ENCODE data around the gene ENKD1. TPM values are rescaled to one million over a fixed set of nuclear protein-coding genes. Genes with fewer than 3 reads are reported as not detected.
A peak's percentile ranks its signal among the peaks of the same experiment; 100 is the strongest.

The ENKD1 gene
- total RNA-seq, 1 experiment from 2014 or later, result 12.8 TPM

GRCh38 chr16:67667817-67668494, 1.4 kb upstream of the ENKD1 start:
- BruUV-seq (replicated peaks), result no TSS peak
- H3K4me3 Mint-ChIP-seq (ENCODE audit: unreplicated experiment), result no peak overlapping the region
- H3K36me3 Mint-ChIP-seq (ENCODE audit: insufficient read depth, unreplicated experiment), result peaks cover 4% of the 10 kb centered on the region
- H3K9me3 Mint-ChIP-seq (ENCODE audit: unreplicated experiment), result no peaks in the 10 kb centered on the region
- POLR2A ChIA-PET, result interaction anchor here (0.6 to 1.6 kb wide), 4 partner anchors 96 to 147 kb away, joined by 3 to 5 read pairs (median 4); no protein-coding TSS in a partner anchor
- DNase-seq (ENCODE audit: unreplicated experiment), result peak; percentile 82
- peak; percentile 63 for TF ChIP-seq CTCF (IDR thresholded peaks at IDR 0.05; ENCODE audit: unreplicated experiment)
- peaks cover 7% of the 10 kb centered on the region for H3K4me1 Mint-ChIP-seq (ENCODE audit: insufficient read depth, unreplicated experiment)
- H3K27me3 Mint-ChIP-seq (ENCODE audit: insufficient read depth, unreplicated experiment), result no peaks in the 10 kb centered on the region
- intact Hi-C loops (cut with micrococcal nuclease), result loop anchor here (1.0 kb wide), 2 partner anchors 106 to 147 kb away; partner anchors contain the start of gene CTCF
- CTCF ChIA-PET, result interaction anchor here (0.5 to 6.9 kb wide), 21 partner anchors 9 to 825 kb away, joined by 3 to 57 read pairs (median 3); partner anchors contain the start of gene GFOD2
- H3K27ac Mint-ChIP-seq (ENCODE audit: low read depth, unreplicated experiment), result no peak overlapping the region

- Mint-ChIP-seq H3K4me3 (ENCODE audit: unreplicated experiment) (peak overlapping the region; percentile 72), H3K9me3 (ENCODE audit: unreplicated experiment) (no peaks in the 10 kb centered on the region), H3K27ac (ENCODE audit: low read depth, unreplicated experiment) (no peak overlapping the region), H3K4me1 (ENCODE audit: insufficient read depth, unreplicated experiment) (peaks cover 4% of the 10 kb centered on the region), H3K27me3 (ENCODE audit: insufficient read depth, unreplicated experiment) (no peaks in the 10 kb centered on the region), H3K36me3 (ENCODE audit: insufficient read depth, unreplicated experiment) (peaks cover 4% of the 10 kb centered on the region)
- DNase-seq (ENCODE audit: unreplicated experiment), result no peak
- ChIA-PET POLR2A (interaction anchor here (0.6 to 1.6 kb wide), 4 partner anchors 95 to 146 kb away, joined by 3 to 5 read pairs (median 4); no protein-coding TSS in a partner anchor), CTCF (interaction anchor here (0.6 to 6.9 kb wide), 15 partner anchors 9 to 825 kb away, joined by 3 to 57 read pairs (median 4); partner anchors contain the start of gene GFOD2)
- no TSS peak for BruUV-seq (replicated peaks)
- no peak for TF ChIP-seq CTCF (IDR thresholded peaks at IDR 0.05; ENCODE audit: unreplicated experiment)
- intact Hi-C loops (cut with micrococcal nuclease), result no loop called here
These were observed 885 bp upstream of the ENKD1 start for GRCh38 chr16:67667453-67667816.

- Mint-ChIP-seq H3K4me1 (ENCODE audit: insufficient read depth, unreplicated experiment) (no peaks in the 10 kb centered on the region), H3K9me3 (ENCODE audit: unreplicated experiment) (no peaks in the 10 kb centered on the region), H3K4me3 (ENCODE audit: unreplicated experiment) (peak overlapping the region; percentile 72), H3K27me3 (ENCODE audit: insufficient read depth, unreplicated experiment) (no peaks in the 10 kb centered on the region), H3K36me3 (ENCODE audit: insufficient read depth, unreplicated experiment) (peaks cover 4% of the 10 kb centered on the region), H3K27ac (ENCODE audit: low read depth, unreplicated experiment) (peak overlapping the region; percentile 46)
- TF ChIP-seq CTCF (IDR thresholded peaks at IDR 0.05; ENCODE audit: unreplicated experiment), result no peak
- intact Hi-C loops (cut with micrococcal nuclease), result no loop called here
- no peak for DNase-seq (ENCODE audit: unreplicated experiment)
- CTCF ChIA-PET, result interaction anchor here (0.6 to 6.9 kb wide), 5 partner anchors 102 to 150 kb away, joined by 3 to 57 read pairs (median 13); no protein-coding TSS in a partner anchor
- POLR2A ChIA-PET, result interaction anchor here (0.6 to 1.6 kb wide), 2 partner anchors 102 to 145 kb away, joined by 3 to 6 read pairs; no protein-coding TSS in a partner anchor
- BruUV-seq (replicated peaks), result no TSS peak
These were observed 458 bp downstream of the ENKD1 start for GRCh38 chr16:67666032-67666551.

GRCh38 chr16:67665598-67665997, 952 bp downstream of the ENKD1 start:
- BruUV-seq (replicated peaks), result no TSS peak
- H3K27ac Mint-ChIP-seq (ENCODE audit: low read depth, unreplicated experiment), result peak overlapping the region; percentile 46

More at GRCh38 chr16:67665598-67665997, 952 bp downstream of the ENKD1 start:
- no peak for TF ChIP-seq CTCF (IDR thresholded peaks at IDR 0.05; ENCODE audit: unreplicated experiment)
- ChIA-PET CTCF (interaction anchor here (0.6 to 6.9 kb wide), 4 partner anchors 101 to 151 kb away, joined by 3 to 57 read pairs (median 8); no protein-coding TSS in a partner anchor), POLR2A (interaction anchor here (0.6 to 1.6 kb wide), 2 partner anchors 102 to 145 kb away, joined by 3 to 6 read pairs; no protein-coding TSS in a partner anchor)
- DNase-seq (ENCODE audit: unreplicated experiment), result no peak
- H3K27me3 Mint-ChIP-seq (ENCODE audit: insufficient read depth, unreplicated experiment), result no peaks in the 10 kb centered on the region
- peak overlapping the region; percentile 72 for H3K4me3 Mint-ChIP-seq (ENCODE audit: unreplicated experiment)
- H3K9me3 Mint-ChIP-seq (ENCODE audit: unreplicated experiment), result no peaks in the 10 kb centered on the region
- intact Hi-C loops (cut with micrococcal nuclease), result no loop called here
- peaks cover 4% of the 10 kb centered on the region for H3K36me3 Mint-ChIP-seq (ENCODE audit: insufficient read depth, unreplicated experiment)
- H3K4me1 Mint-ChIP-seq (ENCODE audit: insufficient read depth, unreplicated experiment), result no peaks in the 10 kb centered on the region
